ENCODE results near the gene KIAA1217.

The KIAA1217 gene

GRCh38 chr10:24197263-24197662 is 11.7 kb upstream of the KIAA1217 start:
- TF ChIP-seq, protein P1, sequence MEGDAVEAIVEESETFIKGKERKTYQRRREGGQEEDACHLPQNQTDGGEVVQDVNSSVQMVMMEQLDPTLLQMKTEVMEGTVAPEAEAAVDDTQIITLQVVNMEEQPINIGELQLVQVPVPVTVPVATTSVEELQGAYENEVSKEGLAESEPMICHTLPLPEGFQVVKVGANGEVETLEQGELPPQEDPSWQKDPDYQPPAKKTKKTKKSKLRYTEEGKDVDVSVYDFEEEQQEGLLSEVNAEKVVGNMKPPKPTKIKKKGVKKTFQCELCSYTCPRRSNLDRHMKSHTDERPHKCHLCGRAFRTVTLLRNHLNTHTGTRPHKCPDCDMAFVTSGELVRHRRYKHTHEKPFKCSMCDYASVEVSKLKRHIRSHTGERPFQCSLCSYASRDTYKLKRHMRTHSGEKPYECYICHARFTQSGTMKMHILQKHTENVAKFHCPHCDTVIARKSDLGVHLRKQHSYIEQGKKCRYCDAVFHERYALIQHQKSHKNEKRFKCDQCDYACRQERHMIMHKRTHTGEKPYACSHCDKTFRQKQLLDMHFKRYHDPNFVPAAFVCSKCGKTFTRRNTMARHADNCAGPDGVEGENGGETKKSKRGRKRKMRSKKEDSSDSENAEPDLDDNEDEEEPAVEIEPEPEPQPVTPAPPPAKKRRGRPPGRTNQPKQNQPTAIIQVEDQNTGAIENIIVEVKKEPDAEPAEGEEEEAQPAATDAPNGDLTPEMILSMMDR (IDR thresholded peaks at IDR 0.05; ENCODE audit: low read length), result no peak
- no peak for TF ChIP-seq EZH2 (IDR thresholded peaks at IDR 0.05; ENCODE audit: borderline replicate concordance, low read length)

GRCh38 chr10:24201503-24202180 is 7.3 kb upstream of the KIAA1217 start:
- no peak overlapping the region for H3K4me3 ChIP-seq (ENCODE audit: low read depth, low read length, poor library complexity, severe bottlenecking)
- H2AFZ ChIP-seq (ENCODE audit: low read length), result no peak overlapping the region
- no peak overlapping the region for H3K9ac ChIP-seq (ENCODE audit: low read length)
- TF ChIP-seq EZH2 (IDR thresholded peaks at IDR 0.05; ENCODE audit: borderline replicate concordance, low read length), result no peak
- TF ChIP-seq, protein P1 (IDR thresholded peaks at IDR 0.05; ENCODE audit: low read length), result no peak
- no peaks in the 10 kb centered on the region for H3F3A ChIP-seq (ENCODE audit: insufficient read depth, low read length)
- no peaks in the 10 kb centered on the region for H3K36me3 ChIP-seq (ENCODE audit: insufficient read depth, low read length)
- H3K9me3 ChIP-seq (ENCODE audit: low read length), result no peaks in the 10 kb centered on the region
- H3K27ac ChIP-seq (ENCODE audit: low read depth, low read length, poor library complexity, severe bottlenecking), result no peak overlapping the region
- no peaks in the 10 kb centered on the region for H3K27me3 ChIP-seq (ENCODE audit: insufficient read depth, low read length)
- H4K20me1 ChIP-seq (ENCODE audit: insufficient read depth, low read length), result no peaks in the 10 kb centered on the region
- no peaks in the 10 kb centered on the region for H3K9me2 ChIP-seq (ENCODE audit: low read depth, low read length)
- no peaks in the 10 kb centered on the region for H3K4me1 ChIP-seq (ENCODE audit: insufficient read depth, low read length, severe bottlenecking)
- no peaks in the 10 kb centered on the region for H3K79me2 ChIP-seq (ENCODE audit: insufficient read depth, low read length)
- no peak overlapping the region for H3K4me2 ChIP-seq (ENCODE audit: low read length)

More at GRCh38 chr10:24197263-24197662, 11.7 kb upstream of the KIAA1217 start:
- Histone ChIP-seq H3K4me2 (ENCODE audit: low read length) (no peak overlapping the region), H2AFZ (ENCODE audit: low read length) (no peak overlapping the region), H3K4me3 (ENCODE audit: low read depth, low read length, poor library complexity, severe bottlenecking) (no peak overlapping the region), H3K9me3 (ENCODE audit: low read length) (no peaks in the 10 kb centered on the region), H3K27ac (ENCODE audit: low read depth, low read length, poor library complexity, severe bottlenecking) (no peak overlapping the region), H3K9me2 (ENCODE audit: low read depth, low read length) (no peaks in the 10 kb centered on the region), H3K4me1 (ENCODE audit: insufficient read depth, low read length, severe bottlenecking) (no peaks in the 10 kb centered on the region), H4K20me1 (ENCODE audit: insufficient read depth, low read length) (no peaks in the 10 kb centered on the region), H3F3A (ENCODE audit: insufficient read depth, low read length) (no peaks in the 10 kb centered on the region), H3K36me3 (ENCODE audit: insufficient read depth, low read length) (no peaks in the 10 kb centered on the region), H3K9ac (ENCODE audit: low read length) (no peak overlapping the region), H3K79me2 (ENCODE audit: insufficient read depth, low read length) (no peaks in the 10 kb centered on the region), H3K27me3 (ENCODE audit: insufficient read depth, low read length) (no peaks in the 10 kb centered on the region)

DNA sequence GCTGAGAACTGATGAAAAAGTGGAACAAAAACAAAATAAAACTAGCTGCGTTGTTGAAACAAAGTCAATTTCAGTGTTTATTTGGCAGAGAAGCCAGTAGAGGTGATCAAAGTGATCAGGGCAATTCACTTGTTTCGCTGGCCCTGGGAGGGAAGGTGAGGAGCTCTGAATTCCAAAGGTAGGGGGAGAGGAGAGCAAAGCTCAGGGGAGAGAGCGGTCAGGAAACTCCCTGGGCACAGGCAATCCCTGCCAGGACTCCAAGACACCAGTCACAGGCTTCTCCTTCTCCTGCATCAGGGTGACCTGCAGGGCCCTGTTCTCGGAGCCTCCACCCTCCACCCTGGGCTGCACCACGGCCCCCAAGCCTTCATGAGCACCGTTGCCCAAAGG is 6.8 kb upstream of the KIAA1217 start:
- Histone ChIP-seq H3K27me3 (ENCODE audit: insufficient read depth, low read length) (no peaks in the 10 kb centered on the region), H3K4me2 (ENCODE audit: low read length) (no peak overlapping the region), H3K4me1 (ENCODE audit: insufficient read depth, low read length, severe bottlenecking) (no peaks in the 10 kb centered on the region), H3K9ac (ENCODE audit: low read length) (no peak overlapping the region), H2AFZ (ENCODE audit: low read length) (no peak overlapping the region), H3K36me3 (ENCODE audit: insufficient read depth, low read length) (no peaks in the 10 kb centered on the region), H4K20me1 (ENCODE audit: insufficient read depth, low read length) (no peaks in the 10 kb centered on the region), H3K9me3 (ENCODE audit: low read length) (no peaks in the 10 kb centered on the region), H3K27ac (ENCODE audit: low read depth, low read length, poor library complexity, severe bottlenecking) (no peak overlapping the region), H3K79me2 (ENCODE audit: insufficient read depth, low read length) (no peaks in the 10 kb centered on the region), H3K9me2 (ENCODE audit: low read depth, low read length) (no peaks in the 10 kb centered on the region), H3K4me3 (ENCODE audit: low read depth, low read length, poor library complexity, severe bottlenecking) (no peak overlapping the region), H3F3A (ENCODE audit: insufficient read depth, low read length) (no peaks in the 10 kb centered on the region)
- TF ChIP-seq EZH2 (IDR thresholded peaks at IDR 0.05; ENCODE audit: borderline replicate concordance, low read length), result no peak
- TF ChIP-seq, protein P1 (IDR thresholded peaks at IDR 0.05; ENCODE audit: low read length), result no peak
